Colonic mucosa (tissue), 4 donors: ENCODE data around the gene ALDH1L1. TPM values are rescaled to one million over a fixed set of nuclear protein-coding genes. Genes with fewer than 3 reads are reported as not detected.

ENCODE experiments used
- DNase-seq: peaks from one replicate; pipeline ENCODE4 v3.0.0-alpha.2; 2020
- H3K27ac ChIP-seq: fragments of 200-600 bp; one replicate; pipeline ENCODE4 v1.8.0; 2021
- H3K27me3 ChIP-seq: fragments of 200-600 bp; one replicate; pipeline ENCODE4 v1.8.0; 2021
- H3K36me3 ChIP-seq: fragments of 200-600 bp; one replicate; pipeline ENCODE4 v1.8.0; 2021
- H3K4me1 ChIP-seq: fragments of 200-600 bp; one replicate; pipeline ENCODE4 v1.8.0; 2021; ENCODE audit warnings: mild to moderate bottlenecking
- H3K4me3 ChIP-seq: fragments of 200-600 bp; one replicate; pipeline ENCODE4 v1.8.0; 2021
- H3K9ac ChIP-seq, 2 donors: one replicate each; pipeline ENCODE4 v1.7.0; 2013; ENCODE audit warnings: control low read depth in 2 of 2, low read depth in 2 of 2, low read length in 2 of 2
- H3K9me3 ChIP-seq: fragments of 200-600 bp; one replicate; pipeline ENCODE4 v1.8.0; 2021
- CTCF ChIP-seq: fragments of 200-600 bp; IDR thresholded peaks from one replicate; pipeline ENCODE4 v1.8.0; 2022; ENCODE audit warnings: antibody characterized with exemption, mild to moderate bottlenecking
- intact Hi-C: fragments of 100-400 bp; cut with DNase I; formaldehyde crosslinking; loops from one replicate; pipeline ENCODE4 v1.14.1; 2022
- total RNA-seq, 2 donors: library from RNA; stranded (reverse); fragmentation: NEBNext Ultra II Directional in 1 of 2; extraction: Animal tissue kit (Norgen Biotek cat#: 25700) in 1 of 2; gene quantifications; one replicate each; pipeline ENCODE4 v1.2.1, GENCODE V29; 2021
- donor health status: healthy.
- donor health status: DM: no; HTN: no; CAD: no.
- donor health status: DM: no; HTN: no; CAD: no.

ALDH1L1 gene
- total RNA-seq, 2 donors from 2014 or later: 15.3 to 25.6 TPM

- H3K36me3 ChIP-seq: no peaks in the 10 kb centered on the region
- no peak overlapping the region for H3K4me3 ChIP-seq
- no peak overlapping the region for H3K27ac ChIP-seq
- no peaks in the 10 kb centered on the region for H3K4me1 ChIP-seq
- no peak for TF ChIP-seq CTCF
- peak; percentile 8 for DNase-seq
- intact Hi-C loops: no loop called here
- H3K27me3 ChIP-seq: no peaks in the 10 kb centered on the region
- no peak overlapping the region for H3K9ac ChIP-seq
- no peaks in the 10 kb centered on the region for H3K9me3 ChIP-seq
Observed at GRCh38 chr3:126146525-126147146, 33.8 kb downstream of the ALDH1L1 start.

GRCh38 chr3:126146034-126146433 lies 34.4 kb downstream of the ALDH1L1 start:
- H3K4me1 ChIP-seq: no peaks in the 10 kb centered on the region
- no peaks in the 10 kb centered on the region for H3K27me3 ChIP-seq
- peak; percentile 13 for DNase-seq
- intact Hi-C loops: no loop called here
- H3K9ac ChIP-seq: no peak overlapping the region
- no peak overlapping the region for H3K4me3 ChIP-seq
- H3K36me3 ChIP-seq: no peaks in the 10 kb centered on the region
- no peak overlapping the region for H3K27ac ChIP-seq
- H3K9me3 ChIP-seq: no peaks in the 10 kb centered on the region
- no peak for TF ChIP-seq CTCF

- no peak for TF ChIP-seq CTCF
- H3K9ac ChIP-seq: no peak overlapping the region
- H3K9me3 ChIP-seq: no peaks in the 10 kb centered on the region
- intact Hi-C loops: no loop called here
- H3K36me3 ChIP-seq: no peaks in the 10 kb centered on the region
- no peaks in the 10 kb centered on the region for H3K4me1 ChIP-seq
- no peak overlapping the region for H3K27ac ChIP-seq
- H3K27me3 ChIP-seq: no peaks in the 10 kb centered on the region
- no peak overlapping the region for H3K4me3 ChIP-seq
- peak; percentile 7 for DNase-seq
Observed at GRCh38 chr3:126142652-126143051, 37.7 kb downstream of the ALDH1L1 start.

DNA sequence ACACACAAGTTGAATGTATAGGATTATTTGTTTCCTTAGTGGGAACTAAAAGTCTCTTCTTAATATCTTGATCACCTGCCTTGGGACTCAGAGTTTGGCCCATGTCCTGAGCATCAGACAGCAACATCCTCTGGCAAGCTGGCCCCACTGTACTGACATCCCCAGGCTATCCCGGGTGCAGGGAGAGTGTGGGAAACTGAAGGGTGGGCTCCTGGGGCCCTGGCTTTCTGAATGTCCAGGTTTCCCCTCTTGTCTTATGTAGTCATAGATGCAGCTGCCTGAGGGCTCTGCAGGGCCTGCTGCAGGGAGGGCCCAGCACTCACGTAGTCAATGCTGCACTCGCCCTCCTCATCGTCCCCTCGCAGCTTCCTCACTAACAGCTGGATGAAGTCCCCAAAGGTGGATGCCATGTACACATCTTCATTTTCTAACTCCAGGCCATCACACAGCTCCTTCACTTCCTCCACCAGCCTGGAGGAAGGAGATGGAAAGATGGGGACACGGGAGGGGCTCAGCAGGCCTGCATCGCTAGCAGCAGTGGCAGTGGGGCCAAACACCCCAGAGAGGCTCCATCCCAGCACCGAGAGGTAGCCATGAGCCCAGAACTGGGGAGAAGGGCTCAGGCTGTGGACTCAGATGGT lies 42.8 kb downstream of the ALDH1L1 start:
- peak; percentile 8 for DNase-seq
- Histone ChIP-seq H3K36me3 (no peaks in the 10 kb centered on the region), H3K27ac (no peak overlapping the region), H3K27me3 (no peaks in the 10 kb centered on the region), H3K4me1 (no peaks in the 10 kb centered on the region), H3K9me3 (no peaks in the 10 kb centered on the region), H3K4me3 (no peak overlapping the region), H3K9ac (no peak overlapping the region)
- intact Hi-C loops: loop anchor here (10.0 kb wide), 1 partner anchor 107 kb away; no protein-coding TSS in a partner anchor
- no peak for TF ChIP-seq CTCF

GRCh38 chr3:126136428-126137220 lies 43.8 kb downstream of the ALDH1L1 start:
- intact Hi-C loops: loop anchor here (10.0 kb wide), 1 partner anchor 108 kb away; no protein-coding TSS in a partner anchor
- H3K4me1 ChIP-seq: no peaks in the 10 kb centered on the region
- H3K27me3 ChIP-seq: no peaks in the 10 kb centered on the region
- H3K4me3 ChIP-seq: no peak overlapping the region
- H3K9ac ChIP-seq: no peak overlapping the region
- no peak for TF ChIP-seq CTCF
- no peak overlapping the region for H3K27ac ChIP-seq
- peak; percentile 9 for DNase-seq
- no peaks in the 10 kb centered on the region for H3K36me3 ChIP-seq
- no peaks in the 10 kb centered on the region for H3K9me3 ChIP-seq
